B cell (primary cell): Measurements from ENCODE around the gene ADGRE2.

ENCODE experiments used
- EZH2 ChIP-seq: IDR thresholded peaks from 2 replicates; pipeline ENCODE4 v1.6.1; 2012; ENCODE audit warnings: borderline replicate concordance, low read depth, mild to moderate bottlenecking, moderate library complexity, low read length; ENCODE audit not compliant: insufficient read depth, poor library complexity, severe bottlenecking
- TF ChIP-seq, protein P1 (sequence below): fragments of 200-600 bp; IDR thresholded peaks from one replicate; pipeline ENCODE4 v1.8.0; 2022; ENCODE audit warnings: antibody characterized with exemption, mild to moderate bottlenecking

DNA sequence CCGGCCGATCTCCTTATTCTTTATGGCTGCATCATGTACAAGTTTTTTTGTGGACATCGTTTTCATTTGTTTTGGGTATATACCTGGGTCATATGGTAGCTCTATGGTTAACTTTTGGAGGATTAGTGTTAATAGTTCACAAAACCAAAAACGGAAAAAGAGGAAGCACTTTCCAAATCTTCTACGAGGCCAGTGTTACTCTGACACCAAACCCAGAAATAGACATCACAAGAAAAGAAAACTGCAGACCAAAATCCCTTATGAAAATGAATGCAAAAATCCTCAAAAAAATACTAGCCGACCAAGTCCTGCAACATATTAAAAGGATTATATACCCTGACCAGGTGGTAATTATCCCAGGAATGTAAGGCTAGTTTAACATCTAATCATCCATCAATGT, 29.8 kb downstream of the ADGRE2 start:
- TF ChIP-seq, protein P1, sequence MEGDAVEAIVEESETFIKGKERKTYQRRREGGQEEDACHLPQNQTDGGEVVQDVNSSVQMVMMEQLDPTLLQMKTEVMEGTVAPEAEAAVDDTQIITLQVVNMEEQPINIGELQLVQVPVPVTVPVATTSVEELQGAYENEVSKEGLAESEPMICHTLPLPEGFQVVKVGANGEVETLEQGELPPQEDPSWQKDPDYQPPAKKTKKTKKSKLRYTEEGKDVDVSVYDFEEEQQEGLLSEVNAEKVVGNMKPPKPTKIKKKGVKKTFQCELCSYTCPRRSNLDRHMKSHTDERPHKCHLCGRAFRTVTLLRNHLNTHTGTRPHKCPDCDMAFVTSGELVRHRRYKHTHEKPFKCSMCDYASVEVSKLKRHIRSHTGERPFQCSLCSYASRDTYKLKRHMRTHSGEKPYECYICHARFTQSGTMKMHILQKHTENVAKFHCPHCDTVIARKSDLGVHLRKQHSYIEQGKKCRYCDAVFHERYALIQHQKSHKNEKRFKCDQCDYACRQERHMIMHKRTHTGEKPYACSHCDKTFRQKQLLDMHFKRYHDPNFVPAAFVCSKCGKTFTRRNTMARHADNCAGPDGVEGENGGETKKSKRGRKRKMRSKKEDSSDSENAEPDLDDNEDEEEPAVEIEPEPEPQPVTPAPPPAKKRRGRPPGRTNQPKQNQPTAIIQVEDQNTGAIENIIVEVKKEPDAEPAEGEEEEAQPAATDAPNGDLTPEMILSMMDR: no peak
- no peak for TF ChIP-seq EZH2
